GM18519 (cell line): ENCODE data around the gene DCAF8.

Experiments
- ATAC-seq: cut with Tn5 transposase; IDR thresholded peaks from one replicate; pipeline ENCODE4 v1.9.1; 2021; ENCODE audit warnings: mild to moderate bottlenecking, moderate library complexity; ENCODE audit not compliant: unreplicated experiment, low FRiP score

Gene DCAF8

GRCh38 chr1:160207118-160207650 is 55.2 kb downstream of the DCAF8 start:
- no peak for ATAC-seq

DNA sequence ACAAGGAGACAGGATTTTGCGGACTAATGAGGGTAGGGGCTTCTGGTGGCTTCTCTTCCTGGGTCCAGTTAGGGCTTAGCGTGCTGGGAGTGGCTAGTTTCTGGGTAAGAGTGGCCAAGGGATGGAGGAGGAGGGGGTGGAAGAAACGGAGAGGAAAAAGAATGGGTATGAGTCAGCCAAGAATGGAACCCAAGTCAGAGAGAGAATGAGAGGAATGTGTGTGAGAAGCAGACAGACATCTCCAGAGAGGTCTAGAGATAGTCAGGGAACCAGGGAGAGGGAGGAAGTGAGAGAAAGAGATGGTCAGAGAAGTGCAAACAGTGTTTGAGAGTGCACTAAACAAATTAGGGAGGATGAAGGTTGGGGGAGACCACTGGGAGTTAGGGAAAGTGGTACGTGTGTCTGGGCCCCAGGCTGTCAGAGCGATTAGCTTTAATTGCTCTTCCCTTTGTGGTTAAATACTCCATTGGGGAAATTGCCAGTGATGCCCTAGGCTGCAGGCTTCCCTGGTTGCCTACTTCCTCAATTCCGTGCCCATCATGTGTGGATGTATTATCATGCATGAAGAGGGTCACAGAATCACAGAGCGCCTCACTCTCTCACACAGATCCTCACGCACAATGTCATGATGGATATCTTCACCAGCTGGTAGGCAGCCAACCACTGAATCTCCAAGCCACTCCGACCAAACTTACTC is 55.8 kb downstream of the DCAF8 start:
- ATAC-seq, result no peak

DNA sequence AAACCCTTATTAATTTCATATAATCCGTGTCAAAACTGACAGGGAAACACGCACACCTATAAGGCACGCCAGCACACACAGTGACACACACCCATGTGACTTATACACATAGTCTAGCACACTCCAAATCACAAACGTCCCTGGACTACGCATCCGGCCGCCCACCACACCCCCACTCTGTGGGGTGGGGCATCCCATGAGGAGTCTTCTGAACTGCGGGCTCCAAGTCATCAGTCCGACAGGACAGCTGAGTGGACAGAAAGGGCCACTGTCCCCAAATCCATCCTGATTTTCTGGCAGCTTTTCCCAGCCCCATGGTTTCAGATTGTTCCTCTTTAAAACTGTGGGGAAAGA is 56.3 kb downstream of the DCAF8 start:
- peak; percentile 46 for ATAC-seq

GRCh38 chr1:160205242-160206035 is 56.9 kb downstream of the DCAF8 start, which contains the start of gene PEA15:
Gene PEA15 (plus strand): TSS chr1:160205384. CDS start chr1:160211545, 6,161 bp downstream.
- no peak for ATAC-seq

- ATAC-seq, result no peak
Measured at GRCh38 chr1:160204526-160205241, 57.7 kb downstream of the DCAF8 start.

- no peak for ATAC-seq
Measured at GRCh38 chr1:160200786-160201185, 61.6 kb downstream of the DCAF8 start.

DNA sequence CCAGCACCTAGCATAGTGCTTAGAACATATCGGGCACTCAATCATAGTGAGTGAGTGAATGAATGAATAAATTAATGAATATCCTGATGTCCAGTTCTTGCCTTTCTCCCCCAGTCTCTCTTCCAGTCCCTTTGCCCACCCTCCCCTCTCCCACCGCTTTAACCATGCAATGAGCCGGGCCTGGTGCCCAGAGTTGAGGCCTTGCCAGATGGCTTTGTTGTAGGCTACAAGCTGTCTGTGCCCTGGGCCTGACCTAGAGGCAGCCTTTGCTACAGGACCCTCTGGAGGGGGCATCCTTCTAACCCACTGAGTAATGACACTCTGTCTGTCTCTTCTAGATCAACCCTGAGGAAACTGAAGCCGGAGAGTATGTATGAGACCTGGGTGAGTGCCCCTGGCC is 65.1 kb downstream of the DCAF8 start:
- no peak for ATAC-seq

DNA sequence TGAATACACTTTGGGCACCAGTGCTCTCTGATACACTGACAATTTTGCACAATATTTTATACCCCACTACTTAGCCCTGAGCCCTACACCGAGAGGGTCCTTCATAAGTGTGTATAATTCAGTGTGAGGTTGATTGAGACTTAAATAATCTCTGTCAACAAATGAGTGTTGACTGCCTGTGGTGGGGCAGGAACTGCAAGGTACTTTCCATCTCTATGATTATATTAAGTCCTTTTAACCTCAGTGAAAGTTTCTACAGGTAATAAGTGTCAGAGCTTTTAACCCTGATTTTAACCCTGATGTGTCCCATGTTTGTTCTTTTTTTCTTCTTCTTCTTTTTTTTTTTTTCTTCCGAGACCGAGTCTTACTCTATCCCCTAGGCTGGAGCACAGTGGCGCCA is 66.2 kb downstream of the DCAF8 start:
- ATAC-seq, result no peak

- no peak for ATAC-seq
Measured at GRCh38 chr1:160194737-160195059, 67.7 kb downstream of the DCAF8 start.

DNA sequence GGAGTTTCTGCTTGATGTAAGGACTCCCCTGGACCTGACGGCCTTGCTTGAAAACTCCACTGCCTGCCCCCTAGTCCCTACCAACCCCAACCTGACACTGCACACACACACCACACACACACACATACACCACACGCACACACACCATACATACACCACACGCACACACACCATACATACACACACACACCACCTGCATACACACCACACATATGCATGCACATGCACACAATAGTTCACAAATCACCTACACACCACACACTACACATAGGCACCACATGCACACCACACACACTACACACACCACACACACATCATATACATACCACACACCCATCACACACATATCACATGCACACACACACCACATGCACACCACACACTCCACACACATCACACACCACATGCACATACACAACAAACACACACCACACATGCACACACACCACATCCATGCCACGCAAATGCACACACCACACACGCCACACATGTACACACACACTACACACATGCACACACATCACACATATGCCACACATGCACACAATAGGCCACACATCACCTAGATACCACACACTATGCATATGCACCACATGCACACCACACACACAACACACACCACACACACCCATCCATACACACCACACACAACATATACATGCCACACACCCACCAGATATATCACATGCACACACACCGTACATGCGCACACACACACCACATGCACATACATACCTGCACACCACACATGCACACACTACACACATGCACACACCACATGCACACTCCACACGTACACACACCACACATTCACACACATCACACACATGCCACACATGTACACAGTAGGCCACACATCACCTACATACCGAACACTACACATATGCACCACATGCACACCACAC is 68.3 kb downstream of the DCAF8 start:
- ATAC-seq, result no peak

GRCh38 chr1:160193091-160193819 is 69.1 kb downstream of the DCAF8 start:
- no peak for ATAC-seq

- ATAC-seq, result no peak
Measured at GRCh38 chr1:160192234-160192633, 70.1 kb downstream of the DCAF8 start.

GRCh38 chr1:160191756-160192155 is 70.6 kb downstream of the DCAF8 start:
- ATAC-seq, result no peak

DNA sequence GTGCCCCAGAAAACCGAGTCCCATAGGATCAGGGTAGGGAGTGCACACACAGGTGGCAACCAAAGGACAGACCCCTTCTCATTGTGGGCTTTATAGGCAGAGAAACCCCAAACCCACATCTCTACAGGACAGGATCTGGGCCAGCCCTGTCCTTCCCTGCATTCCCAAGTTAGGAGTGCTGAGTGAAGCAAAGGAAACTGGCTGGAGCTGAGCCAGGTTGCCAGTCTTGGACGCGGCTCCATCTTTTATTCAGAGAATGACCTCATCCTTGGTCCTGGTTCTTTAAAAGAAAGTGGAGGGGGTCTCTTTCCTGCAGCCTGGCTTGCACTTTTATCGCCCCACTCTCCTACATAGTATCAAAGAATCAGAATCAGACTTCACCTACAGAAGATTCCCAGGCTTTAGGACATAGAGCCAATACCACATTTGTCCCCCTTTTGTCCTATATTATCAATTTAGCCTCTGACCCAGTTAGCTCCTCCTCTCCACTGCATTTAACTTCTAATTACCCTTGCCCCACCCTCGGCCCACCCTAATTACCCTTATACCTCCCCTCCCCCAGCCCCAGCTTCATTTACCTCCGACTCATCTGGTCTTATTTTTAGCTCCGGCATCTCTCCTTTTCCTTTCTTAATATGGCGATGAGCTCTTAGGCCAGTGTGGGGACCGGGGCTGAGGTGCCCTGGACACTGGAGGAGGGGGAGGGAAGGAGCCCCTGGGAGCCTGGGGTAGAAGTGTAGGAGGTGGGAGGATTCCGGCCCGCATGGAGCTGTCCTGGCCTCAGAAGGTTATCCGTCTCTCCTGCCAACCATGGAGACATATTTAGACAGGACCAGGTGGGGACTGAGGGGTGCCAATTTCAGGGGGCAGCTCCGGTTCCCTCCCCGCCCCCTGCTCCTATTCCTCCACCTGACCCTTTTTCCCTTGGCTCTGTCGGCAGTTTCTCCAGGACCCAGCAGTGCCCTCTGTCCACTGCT is 72.4 kb downstream of the DCAF8 start, which contains the start of gene CASQ1:
Gene CASQ1 (plus strand): TSS at position 927 of the 977 bp plus-strand sequence. CDS start 177 bp downstream, outside the sequence.
- no peak for ATAC-seq

DNA sequence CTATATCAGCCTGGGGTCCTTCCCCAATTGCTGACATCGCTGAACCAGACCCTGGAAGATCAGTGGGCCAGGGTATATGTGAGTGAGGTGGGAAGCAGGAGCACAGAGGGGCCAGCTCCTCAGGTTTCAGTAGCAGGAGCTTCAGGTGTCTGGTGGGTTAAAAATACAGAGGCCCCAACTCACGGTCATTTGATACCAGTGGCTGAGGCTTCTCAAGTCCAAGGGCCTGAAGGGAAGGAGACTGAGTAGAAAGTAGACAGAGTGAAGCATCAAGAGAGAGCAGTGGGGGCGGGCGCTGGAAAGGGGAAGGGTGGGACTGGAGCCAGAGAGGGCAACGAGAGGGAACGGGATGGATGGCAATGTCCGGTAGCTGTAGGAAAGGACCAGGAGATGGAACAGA is 74.0 kb downstream of the DCAF8 start:
- ATAC-seq, result no peak

DNA sequence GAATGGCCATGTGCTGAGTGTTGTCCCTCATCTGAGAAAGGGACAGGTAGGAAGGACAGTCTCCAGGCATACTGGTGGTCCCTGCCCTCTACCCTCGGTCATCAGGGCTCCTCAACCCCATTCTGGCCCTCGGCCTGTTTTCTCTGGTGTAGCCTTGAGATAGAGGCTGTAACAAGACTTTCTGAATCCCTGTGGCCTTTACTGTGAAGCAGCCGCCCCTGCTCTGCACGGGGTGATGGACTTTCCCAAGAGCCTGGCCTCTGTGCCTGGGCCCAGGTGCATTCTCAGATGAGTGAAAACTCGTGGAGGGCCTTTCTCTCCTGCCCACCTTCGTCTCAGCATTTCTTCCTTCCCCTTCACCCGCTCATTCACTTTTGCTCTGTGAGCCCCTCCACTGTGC is 74.9 kb downstream of the DCAF8 start:
- no peak for ATAC-seq

DNA sequence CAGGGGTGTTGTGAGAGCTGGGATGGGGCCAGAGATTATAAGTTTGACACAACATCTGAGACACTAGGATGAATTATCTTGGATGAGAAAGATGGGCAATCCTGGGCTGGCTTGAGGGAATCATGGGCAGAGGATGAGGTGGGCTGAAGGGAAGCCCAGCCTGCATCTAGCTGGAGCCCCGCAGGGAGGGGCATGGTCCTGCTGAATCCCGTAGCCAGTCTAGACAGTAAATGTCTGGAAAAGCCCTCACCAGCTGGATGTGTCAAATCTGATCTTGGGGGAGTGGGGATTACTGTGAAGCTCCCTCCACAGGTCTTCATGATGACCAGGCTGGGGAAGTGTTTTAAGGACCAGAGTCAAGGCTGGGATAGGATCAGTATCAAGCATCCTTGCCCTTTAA is 75.6 kb downstream of the DCAF8 start:
- ATAC-seq, result no peak

DNA sequence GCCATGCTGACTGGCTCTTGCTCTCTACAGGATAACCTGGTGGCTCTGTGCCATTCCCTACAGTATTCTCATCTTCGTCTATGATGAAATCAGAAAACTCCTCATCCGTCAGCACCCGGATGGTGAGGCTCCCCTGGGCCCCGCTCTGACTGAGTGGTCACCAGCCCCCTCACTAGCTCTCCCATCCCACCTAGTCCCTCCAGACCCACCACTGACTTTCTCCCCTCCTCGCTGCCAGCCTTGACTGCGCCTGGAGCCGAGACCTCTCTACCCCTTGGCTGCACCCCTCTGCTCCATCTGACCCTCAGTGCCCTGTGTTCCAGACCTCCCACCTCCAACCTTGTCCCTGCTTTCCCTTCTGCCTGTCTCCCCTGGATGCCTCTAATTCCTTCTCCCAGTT is 76.1 kb downstream of the DCAF8 start:
- ATAC-seq, result no peak
